ENCODE results near the gene RBBP7. TPM values are rescaled to one million over a fixed set of nuclear protein-coding genes. Genes with fewer than 3 reads are reported as not detected.

RBBP7 gene
- total RNA-seq, 1 experiment from 2014 or later = 146 TPM

GRCh38 chrX:16883487-16883804, 13.3 kb upstream of the RBBP7 start:
- TF ChIP-seq POLR2AphosphoS5 (IDR thresholded peaks at IDR 0.05; ENCODE audit: low read depth, low read length) (no peak), EZH2phosphoT487 (IDR thresholded peaks at IDR 0.05; ENCODE audit: borderline replicate concordance) (no peak)
- POLR2A ChIA-PET = interaction anchor here (1.7 to 2.0 kb wide), 2 partner anchors 9 to 163 kb away, joined by 7 to 11 read pairs; no protein-coding TSS in a partner anchor
- H3K4me3 ChIP-seq (replicated peaks in 1 of 2; ENCODE audit: low read depth in 1 of 2, low read length in 2 of 2) = peak overlapping the region in 1 of 2 experiments; percentile 58; a peak in 1 of 4 replicates
- H3K9ac ChIP-seq (ENCODE audit: low read length) = no peak overlapping the region
- CTCF ChIA-PET = interaction anchor here (1.0 to 5.5 kb wide), 5 partner anchors 9 to 199 kb away, joined by 3 to 88 read pairs (median 17); no protein-coding TSS in a partner anchor
- H3K4me1 ChIP-seq (ENCODE audit: control insufficient read depth in 1 of 2, insufficient read depth in 2 of 2, low read length in 2 of 2) = peaks cover 3 to 9% of the 10 kb centered on the region in 2 experiments; a peak in 3 of 4 replicates
- no peaks in the 10 kb centered on the region for H3K9me2 ChIP-seq (ENCODE audit: insufficient read depth)
- no peaks in the 10 kb centered on the region for H3K36me3 ChIP-seq (ENCODE audit: control insufficient read depth in 1 of 2, insufficient read depth in 2 of 2, low read length in 2 of 2)
- no peaks in the 10 kb centered on the region for H3K79me2 ChIP-seq (ENCODE audit: insufficient read depth, low read length)
- intact Hi-C loops (cut with micrococcal nuclease) = loop anchor here (1.0 kb wide), 1 partner anchor 163 kb away; no protein-coding TSS in a partner anchor
- ATAC-seq (no peak), DNase-seq (ENCODE audit: low read depth, low spot score) (no peak)
- no peaks in the 10 kb centered on the region for H3K9me3 ChIP-seq (ENCODE audit: control insufficient read depth in 1 of 2, insufficient read depth in 1 of 2, low read depth in 1 of 2, low read length in 2 of 2)
- no TSS peak for BruUV-seq (replicated peaks)
- no peaks in the 10 kb centered on the region for H3K27me3 ChIP-seq (ENCODE audit: insufficient read depth, low read length)
- H3K4me2 ChIP-seq (ENCODE audit: low read length) = peak overlapping the region; percentile 83
- no peak overlapping the region for H2AFZ ChIP-seq (ENCODE audit: low read depth, low read length, poor library complexity, severe bottlenecking)
- H3K27ac ChIP-seq (ENCODE audit: low read depth, low read length) = peak overlapping the region; percentile 55; the same call in 1 of the 2 replicates
- RAD21 ChIA-PET (ENCODE audit: low non-redundant PET in 1 of 2, low total read pairs in 2 of 2, uncharacterized antibody in 2 of 2, unreplicated experiment in 2 of 2) = interaction anchor here (0.6 to 2.3 kb wide), 3 partner anchors 62 to 163 kb away, joined by 7 to 13 read pairs (median 8); no protein-coding TSS in a partner anchor
- no peaks in the 10 kb centered on the region for H4K20me1 ChIP-seq (ENCODE audit: insufficient read depth)

- peak; percentile 90 for ATAC-seq
- ChIA-PET RAD21 (ENCODE audit: low non-redundant PET in 1 of 2, low total read pairs in 2 of 2, uncharacterized antibody in 2 of 2, unreplicated experiment in 2 of 2) (interaction anchor here (0.6 to 2.3 kb wide), 4 partner anchors 62 to 164 kb away, joined by 3 to 13 read pairs (median 8); partner anchors contain the start of gene REPS2 (in 1 of the 2)), POLR2A (interaction anchor here (0.6 to 2.0 kb wide), 4 partner anchors 9 to 180 kb away, joined by 3 to 11 read pairs (median 5); no protein-coding TSS in a partner anchor), CTCF (interaction anchor here (0.7 to 5.5 kb wide), 9 partner anchors 9 to 200 kb away, joined by 3 to 88 read pairs (median 6); partner anchors contain the start of gene RBBP7)
- H3K36me3 ChIP-seq (ENCODE audit: control insufficient read depth in 1 of 2, insufficient read depth in 2 of 2, low read length in 2 of 2) = no peaks in the 10 kb centered on the region
- no peaks in the 10 kb centered on the region for H3K79me2 ChIP-seq (ENCODE audit: insufficient read depth, low read length)
- H3K4me2 ChIP-seq (ENCODE audit: low read length) = peak overlapping the region; percentile 83
- no peaks in the 10 kb centered on the region for H3K9me2 ChIP-seq (ENCODE audit: insufficient read depth)
- peak overlapping the region; percentile 84 for H2AFZ ChIP-seq (ENCODE audit: low read depth, low read length, poor library complexity, severe bottlenecking)
- H3K4me3 ChIP-seq (replicated peaks in 1 of 2; ENCODE audit: low read depth in 1 of 2, low read length in 2 of 2) = peak overlapping the region; percentile 41 to 58
- H3K27ac ChIP-seq (ENCODE audit: low read depth, low read length) = peak overlapping the region; percentile 55
- intact Hi-C loops (cut with micrococcal nuclease) = loop anchor here (1.0 kb wide), 1 partner anchor 163 kb away; no protein-coding TSS in a partner anchor
- peak overlapping the region; percentile 63 for H3K9ac ChIP-seq (ENCODE audit: low read length)
- peaks cover 3 to 9% of the 10 kb centered on the region in 2 experiments; a peak in 3 of 4 replicates for H3K4me1 ChIP-seq (ENCODE audit: control insufficient read depth in 1 of 2, insufficient read depth in 2 of 2, low read length in 2 of 2)
- H3K9me3 ChIP-seq (ENCODE audit: control insufficient read depth in 1 of 2, insufficient read depth in 1 of 2, low read depth in 1 of 2, low read length in 2 of 2) = no peaks in the 10 kb centered on the region
- peak; percentile 37 for DNase-seq (ENCODE audit: low read depth, low spot score)
- no peaks in the 10 kb centered on the region for H3K27me3 ChIP-seq (ENCODE audit: insufficient read depth, low read length)
- H4K20me1 ChIP-seq (ENCODE audit: insufficient read depth) = no peaks in the 10 kb centered on the region
- TF ChIP-seq YY1 (IDR thresholded peaks at IDR 0.05; ENCODE audit: extremely low read depth, insufficient replicate concordance, low read depth, low read length) (no peak), POLR2A (IDR thresholded peaks at IDR 0.05; ENCODE audit: borderline replicate concordance, extremely low read depth, insufficient read depth, insufficient read length) (peak; percentile 28), CTCF (IDR thresholded peaks at IDR 0.05 in 2 of 3, conservative IDR thresholded peaks at IDR 0.05 in 1 of 3; ENCODE audit: borderline replicate concordance in 1 of 3, insufficient read depth in 1 of 3, low read depth in 2 of 3, low read length in 2 of 3) (peak; percentile 54 to 75 (median 61); a peak in 5 of 6 replicates), RAD21 (IDR thresholded peaks at IDR 0.05; ENCODE audit: low read depth) (peak; percentile 70), ATF3 (IDR thresholded peaks at IDR 0.05) (no peak), CBX3 (IDR thresholded peaks at IDR 0.05; ENCODE audit: low read depth) (peak; percentile 62)
- BruUV-seq (replicated peaks) = no TSS peak
These were observed 12.7 kb upstream of the RBBP7 start for GRCh38 chrX:16882702-16883486.

Data from HCT116 (cell line).